Activated naive CD4-positive, alpha-beta T cell treated with anti-CD3 and anti-CD28 coated beads, Interleukin-2, amount 50 U/mL, for 72 hours (primary cell): Measurements from ENCODE around the gene HRCT1. TPM values are rescaled to one million over a fixed set of nuclear protein-coding genes. Genes with fewer than 3 reads are reported as not detected.
"Not testable (repeated sequence)": the region's sequence is repeated elsewhere in the genome, so short reads cannot be mapped to it uniquely, and the experiment has no call there.

ENCODE experiments used
- ATAC-seq, 2 donors: fragments of 150-1000 bp; cut with Tn5 transposase; 2 replicates each; pipeline ENCODE4 v1.10.0; 2021; ENCODE audit warnings: mild to moderate bottlenecking in 2 of 2, moderate library complexity in 2 of 2
- DNase-seq, 2 donors: peaks; one replicate each; pipeline ENCODE4 v3.0.0; 2021 to 2022; ENCODE audit warnings: low spot score in 2 of 2
- H3K27ac Mint-ChIP-seq, 2 donors: one replicate each; pipeline ENCODE4 v1.8.0; 2022; ENCODE audit warnings: mild to moderate bottlenecking in 2 of 2, mixed read lengths in 2 of 2
- H3K36me3 Mint-ChIP-seq, 2 donors: one replicate each; pipeline ENCODE4 v1.8.0; 2022; ENCODE audit warnings: mixed read lengths in 2 of 2
- H3K9me3 Mint-ChIP-seq, 2 donors: one replicate each; pipeline ENCODE4 v1.8.0; 2022; ENCODE audit warnings: mixed read lengths in 2 of 2
- total RNA-seq, 2 donors: library from RNA; stranded (reverse); gene quantifications; one replicate each; pipeline ENCODE4 v1.2.3, GENCODE V29; 2022

HRCT1 gene
- total RNA-seq, 2 donors from 2014 or later, result not detected

DNA sequence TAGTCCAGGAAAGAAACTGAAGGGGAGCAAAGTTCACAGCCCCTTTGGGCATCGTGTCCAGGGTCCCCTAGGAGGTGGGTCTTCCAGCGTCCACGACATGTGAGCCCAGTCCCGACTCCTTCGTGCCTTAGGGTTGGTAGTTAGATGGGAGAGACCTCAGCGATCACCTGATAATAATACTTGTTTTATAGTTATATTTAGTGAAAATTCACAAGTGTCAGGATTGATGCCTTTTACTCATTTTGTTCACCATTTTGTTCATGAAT is 23.4 kb downstream of the HRCT1 start:
- H3K36me3 Mint-ChIP-seq, result no peaks in the 10 kb centered on the region
- no peak overlapping the region for H3K27ac Mint-ChIP-seq
- ATAC-seq, result no peak
- H3K9me3 Mint-ChIP-seq, result no peaks in the 10 kb centered on the region
- no peak for DNase-seq

DNA sequence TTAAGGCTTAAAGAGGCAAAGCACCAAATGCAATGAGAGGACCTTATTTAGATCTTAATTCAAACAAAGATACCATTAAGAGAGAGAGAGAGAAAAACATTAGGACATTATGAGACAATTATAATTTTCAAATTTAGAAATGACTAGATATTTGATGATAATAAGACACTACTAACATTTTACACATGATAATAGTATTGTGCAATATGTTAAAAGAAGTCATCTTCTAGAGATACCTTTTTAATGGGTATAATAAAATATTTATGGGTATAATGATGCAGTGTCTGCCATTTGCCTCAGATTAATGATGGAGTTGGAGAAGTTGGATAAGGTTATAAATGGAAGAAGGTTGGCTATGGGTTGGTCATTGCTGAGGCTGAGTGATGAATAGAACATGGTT is 24.5 kb downstream of the HRCT1 start:
- DNase-seq (no peak), ATAC-seq (no peak)

DNA sequence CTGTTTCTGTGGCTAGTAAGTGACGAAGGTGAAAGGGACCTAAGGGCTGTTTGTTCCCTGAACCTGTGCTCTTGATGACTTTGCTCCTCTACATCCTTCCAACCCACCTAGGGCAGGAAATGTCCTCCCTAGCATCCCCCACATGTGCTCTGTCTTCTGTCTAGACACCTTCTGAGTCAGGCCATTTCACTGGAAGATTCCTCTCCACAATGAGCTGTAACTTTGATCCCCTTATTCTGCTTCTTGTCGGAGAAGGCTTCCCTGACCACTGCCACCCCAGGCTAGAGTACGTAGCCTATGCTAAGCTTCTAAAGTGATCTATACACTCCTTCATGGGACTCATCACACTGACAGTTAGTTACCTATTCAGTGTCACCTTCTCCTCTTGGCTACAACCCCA is 25.0 kb downstream of the HRCT1 start:
- H3K27ac Mint-ChIP-seq, result no peak overlapping the region
- H3K9me3 Mint-ChIP-seq, result no peaks in the 10 kb centered on the region
- ATAC-seq (no peak), DNase-seq (no peak)
- H3K36me3 Mint-ChIP-seq, result no peaks in the 10 kb centered on the region

More for the DNA sequence above, 24.5 kb downstream of the HRCT1 start:
- Mint-ChIP-seq H3K27ac (no peak overlapping the region), H3K36me3 (no peaks in the 10 kb centered on the region), H3K9me3 (no peaks in the 10 kb centered on the region)

DNA sequence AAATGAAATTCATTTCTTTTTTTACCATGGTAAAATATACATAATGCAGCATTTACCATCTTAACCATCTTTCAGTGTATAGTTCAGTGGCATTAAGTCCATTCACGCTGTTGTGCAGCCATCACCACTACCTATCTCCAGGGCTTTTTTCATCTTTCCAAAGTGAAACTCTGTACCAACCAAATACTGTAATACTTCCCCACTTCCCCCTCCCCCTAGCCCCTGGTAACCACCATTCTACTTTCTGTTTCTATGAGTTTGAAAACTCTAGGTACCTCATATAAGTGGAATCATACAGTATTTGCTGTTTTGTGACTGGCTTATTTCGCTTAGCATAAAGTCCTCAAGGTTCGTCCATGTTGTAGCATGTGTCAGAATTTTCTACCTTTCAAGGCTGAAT is 26.7 kb downstream of the HRCT1 start:
- H3K9me3 Mint-ChIP-seq, result peaks cover 6 to 7% of the 10 kb centered on the region in 2 donors
- H3K36me3 Mint-ChIP-seq, result peaks cover 0 to 9% of the 10 kb centered on the region in 2 donors
- DNase-seq (no peak), ATAC-seq (peak; percentile 73 to 83)
- no peak overlapping the region for H3K27ac Mint-ChIP-seq

DNA sequence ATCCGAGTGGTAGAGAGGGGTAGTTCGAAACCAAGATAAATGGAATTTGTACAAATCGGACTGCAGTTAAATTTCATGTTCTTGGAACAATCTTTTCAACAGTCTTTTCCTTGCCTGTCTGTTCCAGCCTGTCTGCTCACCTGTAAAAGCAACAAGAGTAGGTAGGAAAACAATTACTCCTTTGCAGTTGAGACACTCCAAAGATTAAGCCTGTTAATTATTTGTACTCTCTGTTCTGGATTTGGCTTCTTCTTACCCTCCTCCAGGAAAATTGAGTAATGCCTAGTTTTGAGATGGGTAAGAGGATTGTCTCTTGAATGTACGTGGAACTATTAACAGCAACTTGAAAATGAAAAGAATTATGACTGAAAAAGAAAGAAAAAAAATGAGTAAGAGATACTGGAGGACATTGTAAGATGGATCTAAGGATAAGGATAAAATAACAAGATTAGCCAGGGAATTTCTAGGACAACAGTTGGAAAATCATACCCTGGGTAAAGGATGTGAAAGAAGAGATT is 27.6 kb downstream of the HRCT1 start:
- Mint-ChIP-seq H3K9me3 (peaks cover 6 to 7% of the 10 kb centered on the region in 2 donors), H3K36me3 (peaks cover 0 to 16% of the 10 kb centered on the region in 2 donors), H3K27ac (no peak overlapping the region)
- ATAC-seq, result peak in 1 of 2 donors; percentile 59
- DNase-seq, result no peak

DNA sequence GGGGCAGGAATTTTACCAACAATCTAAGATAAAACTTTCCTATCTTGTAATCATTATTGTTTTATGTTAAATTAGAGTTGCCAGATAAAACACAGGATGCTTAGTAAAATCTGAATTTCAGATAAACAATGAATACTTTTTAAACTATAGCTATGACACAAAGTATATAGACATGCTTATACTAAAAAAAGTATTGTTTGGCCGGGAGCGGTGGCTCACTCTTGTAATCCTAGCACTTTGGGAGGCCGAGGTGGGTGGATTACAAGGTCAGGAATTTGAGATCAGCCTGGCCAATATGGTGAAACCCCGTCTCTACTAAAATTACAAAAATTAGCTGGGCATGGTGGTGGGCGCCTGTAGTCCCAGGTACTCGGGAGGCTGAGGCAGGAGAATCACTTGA is 28.1 kb downstream of the HRCT1 start:
- H3K36me3 Mint-ChIP-seq, result peaks cover 0 to 18% of the 10 kb centered on the region in 2 donors
- H3K9me3 Mint-ChIP-seq, H3K27ac Mint-ChIP-seq, DNase-seq: not testable (repeated sequence)
- ATAC-seq, result peak in 1 of 2 donors; percentile 55

DNA sequence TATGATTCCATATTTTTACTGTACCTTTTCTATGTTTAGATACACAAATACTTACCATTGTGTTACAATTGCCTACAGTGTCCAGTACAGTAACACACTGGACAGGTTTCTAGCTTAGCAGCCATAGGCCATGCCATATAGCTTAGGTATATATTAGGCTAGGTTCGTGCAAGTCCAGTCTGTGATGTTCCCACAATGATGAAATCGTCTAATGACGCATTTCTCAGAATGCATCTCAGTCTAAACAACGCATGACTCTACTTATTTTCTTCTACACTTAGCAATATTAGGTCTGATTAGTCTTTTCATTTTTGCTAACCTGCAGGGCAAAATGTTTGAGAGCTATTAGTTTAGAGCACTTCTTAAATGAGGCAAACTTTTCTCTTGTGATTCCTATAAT is 29.3 kb downstream of the HRCT1 start:
- ATAC-seq, result no peak
- H3K36me3 Mint-ChIP-seq, result peaks cover 0 to 18% of the 10 kb centered on the region in 2 donors
- peaks cover 6 to 7% of the 10 kb centered on the region in 2 donors for H3K9me3 Mint-ChIP-seq
- H3K27ac Mint-ChIP-seq, result no peak overlapping the region
- DNase-seq, result no peak

DNA sequence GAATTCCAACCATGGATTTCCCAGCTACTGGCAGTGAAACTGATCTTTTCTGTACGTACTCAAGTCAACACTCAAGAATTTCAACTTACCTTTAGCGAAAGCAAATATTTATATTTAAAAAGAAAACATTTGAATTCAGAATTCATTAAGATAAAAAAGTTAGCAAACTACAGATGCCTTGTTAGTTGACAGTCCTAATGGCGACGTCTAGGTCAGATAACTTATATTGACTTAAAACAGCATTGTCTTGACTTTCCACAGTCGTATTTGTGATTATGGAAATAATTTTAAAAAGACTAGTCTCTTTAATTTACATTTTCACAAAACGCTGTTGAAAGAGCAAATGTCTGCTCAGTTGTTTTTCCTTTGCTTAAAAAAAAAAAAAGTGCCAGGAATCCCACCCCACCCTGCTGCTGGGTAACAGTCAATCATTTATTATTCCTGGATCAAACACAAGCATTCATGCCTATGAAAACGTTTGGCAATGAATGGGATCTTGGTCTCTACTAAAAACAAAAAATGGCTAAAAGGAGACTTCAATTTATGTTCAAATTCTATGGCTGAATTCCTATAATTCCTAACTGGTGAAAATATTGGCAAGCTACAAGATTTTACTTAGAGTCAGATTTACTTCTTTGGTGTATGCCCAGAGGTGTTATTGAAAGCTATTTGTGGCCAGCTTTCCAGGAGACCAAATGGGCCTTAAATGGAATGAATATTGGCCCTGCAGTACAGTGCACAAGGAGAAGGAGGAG is 29.9 kb downstream of the HRCT1 start:
- peaks cover 6 to 7% of the 10 kb centered on the region in 2 donors for H3K9me3 Mint-ChIP-seq
- ATAC-seq, result no peak
- peaks cover 0 to 18% of the 10 kb centered on the region in 2 donors for H3K36me3 Mint-ChIP-seq
- DNase-seq, result no peak
- H3K27ac Mint-ChIP-seq, result no peak overlapping the region

DNA sequence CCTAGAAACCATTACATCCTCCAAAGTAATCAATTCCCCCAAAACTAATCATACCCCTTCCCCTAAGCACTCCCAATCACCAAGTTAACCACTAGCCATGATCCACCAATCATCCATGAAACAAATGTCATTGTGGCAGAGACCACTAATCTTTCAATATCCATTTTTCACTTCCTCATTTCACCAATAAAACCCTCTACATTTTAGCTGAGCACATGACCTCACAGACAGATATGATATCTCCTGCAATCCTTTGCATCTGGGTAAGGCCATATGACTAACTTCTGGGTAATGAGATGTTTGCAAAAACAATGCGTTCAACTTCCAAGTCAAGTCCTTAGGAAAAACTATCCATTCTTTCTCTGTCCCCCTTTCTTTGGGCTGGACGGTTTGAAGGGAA is 31.2 kb downstream of the HRCT1 start:
- ATAC-seq (no peak), DNase-seq (no peak)
- Mint-ChIP-seq H3K36me3 (peaks cover 0 to 18% of the 10 kb centered on the region in 2 donors), H3K27ac (no peak overlapping the region), H3K9me3 (peaks cover 6 to 7% of the 10 kb centered on the region in 2 donors)

DNA sequence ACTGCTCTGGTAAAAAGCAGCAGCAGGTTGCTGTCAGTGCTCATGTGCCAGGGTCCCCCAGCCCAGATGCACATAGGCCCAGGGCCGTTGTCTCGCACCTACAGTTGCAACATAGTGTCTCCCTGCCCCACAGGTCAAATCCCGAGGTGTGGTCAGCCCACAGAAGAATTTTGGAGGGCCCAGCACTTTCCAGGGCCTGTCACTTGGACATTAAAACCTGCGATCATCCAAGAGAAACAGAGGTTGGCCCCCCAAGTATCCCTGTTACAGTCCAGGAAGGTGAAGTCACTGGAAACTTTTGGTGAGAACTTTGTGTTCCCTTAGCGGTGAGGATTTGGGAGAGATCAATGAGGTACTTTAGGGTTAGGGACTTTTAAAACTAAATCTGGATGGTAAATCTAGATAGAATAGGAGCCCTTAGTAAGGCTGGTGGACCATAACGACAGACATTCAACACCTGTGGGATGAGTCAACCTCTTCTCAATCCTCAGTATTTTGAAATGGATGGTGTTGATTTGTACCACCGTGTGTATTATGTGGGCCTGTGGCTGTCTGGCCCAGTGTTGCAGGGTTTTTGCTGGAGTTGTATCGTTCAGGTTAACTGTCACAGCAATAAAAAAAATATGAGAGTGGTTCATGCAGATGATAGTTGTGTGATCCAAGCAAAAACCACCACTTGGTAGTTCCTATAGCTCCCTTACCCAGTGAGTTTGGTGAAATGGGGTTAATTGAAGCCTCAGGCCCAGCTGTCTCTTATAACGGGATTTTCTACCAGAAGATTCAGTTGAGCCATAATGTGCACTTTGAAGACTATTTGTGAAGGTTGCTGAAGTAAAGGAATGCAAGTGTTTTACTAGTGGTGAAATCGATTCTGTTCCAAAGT is 32.7 kb downstream of the HRCT1 start:
- Mint-ChIP-seq H3K27ac (peak overlapping the region in 1 of 2 donors; percentile 3), H3K9me3 (peaks cover 6 to 7% of the 10 kb centered on the region in 2 donors), H3K36me3 (peaks cover 0 to 18% of the 10 kb centered on the region in 2 donors)
- DNase-seq (no peak), ATAC-seq (peak in 1 of 2 donors; percentile 43)

DNA sequence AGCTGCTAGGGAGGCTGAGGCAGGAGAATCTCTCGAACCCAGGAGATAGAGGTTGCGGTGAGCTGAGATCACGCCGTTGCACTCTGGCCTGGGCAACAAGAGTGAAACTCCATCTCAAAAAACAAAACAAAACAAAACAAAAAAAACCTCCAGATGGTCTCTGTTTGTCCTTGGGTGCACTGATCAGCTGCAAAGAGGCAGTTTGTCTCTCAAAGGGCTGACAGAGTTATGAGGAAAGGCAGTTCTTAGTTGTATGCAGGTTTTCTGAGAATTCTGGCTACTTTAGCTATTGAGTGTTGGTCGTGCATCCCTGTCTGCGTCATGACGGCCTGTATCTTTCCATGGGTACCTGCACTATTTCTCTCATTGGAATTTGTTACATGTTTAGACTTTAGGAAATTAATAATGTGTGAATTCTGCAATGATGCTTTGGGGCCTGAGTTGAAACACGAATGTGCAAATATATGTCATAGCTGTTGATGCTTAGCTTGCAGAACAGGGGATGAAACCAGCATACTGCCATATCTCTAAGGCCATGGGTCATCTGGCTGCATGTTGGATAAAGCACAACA is 33.8 kb downstream of the HRCT1 start:
- Mint-ChIP-seq H3K36me3 (peaks cover 0 to 18% of the 10 kb centered on the region in 2 donors), H3K27ac (peak overlapping the region in 1 of 2 donors; percentile 9), H3K9me3 (peaks cover 6 to 7% of the 10 kb centered on the region in 2 donors)
- no peak for DNase-seq
- no peak for ATAC-seq

DNA sequence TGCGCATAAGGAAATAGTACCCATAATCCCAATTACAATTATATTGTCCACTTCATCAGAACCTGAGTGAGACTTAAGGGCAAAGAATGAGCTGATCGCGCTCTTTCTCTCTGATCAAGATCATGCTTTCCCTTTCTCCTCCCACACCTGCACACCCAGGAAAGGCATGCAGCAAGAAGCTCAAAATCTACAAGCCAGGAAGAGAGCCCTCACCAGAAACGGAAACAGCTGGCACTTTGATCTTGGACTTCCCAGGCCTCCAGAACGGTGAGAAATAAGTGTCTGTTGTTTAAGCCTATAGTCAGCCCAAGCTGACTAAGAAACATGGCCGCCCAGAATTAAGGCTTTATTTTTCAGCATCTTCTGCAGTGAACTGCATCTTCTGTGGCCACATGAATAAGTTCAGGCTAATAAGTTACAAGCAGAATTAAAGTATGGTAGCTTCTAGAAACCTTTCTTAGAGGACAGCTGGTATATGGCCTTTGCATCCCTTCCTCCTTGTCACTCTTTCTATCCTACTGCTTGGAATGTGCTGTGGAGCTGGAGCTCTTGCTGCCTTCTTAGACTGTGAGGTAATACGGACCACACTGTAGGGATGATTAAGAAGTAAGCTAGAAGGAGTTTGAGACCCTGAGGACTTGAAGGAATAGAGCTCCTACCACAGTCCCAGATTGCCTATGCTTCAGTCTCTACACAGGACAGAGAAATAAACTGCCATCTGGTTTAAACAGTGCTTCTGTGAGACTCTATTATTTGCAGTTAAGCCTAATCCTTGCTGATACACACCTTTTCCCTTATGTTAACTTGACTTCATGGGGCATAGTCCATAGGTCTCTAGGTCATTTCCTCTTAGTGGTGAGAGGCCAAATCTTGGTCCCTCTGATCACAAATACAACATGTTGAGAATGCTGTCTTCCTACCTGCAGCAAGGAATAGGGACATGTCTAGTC is 34.7 kb downstream of the HRCT1 start:
- H3K9me3 Mint-ChIP-seq, result peaks cover 6 to 7% of the 10 kb centered on the region in 2 donors
- H3K27ac Mint-ChIP-seq, result peak overlapping the region; percentile 9 to 10
- DNase-seq (no peak), ATAC-seq (peak; percentile 84 to 90)
- peaks cover 0 to 18% of the 10 kb centered on the region in 2 donors for H3K36me3 Mint-ChIP-seq

DNA sequence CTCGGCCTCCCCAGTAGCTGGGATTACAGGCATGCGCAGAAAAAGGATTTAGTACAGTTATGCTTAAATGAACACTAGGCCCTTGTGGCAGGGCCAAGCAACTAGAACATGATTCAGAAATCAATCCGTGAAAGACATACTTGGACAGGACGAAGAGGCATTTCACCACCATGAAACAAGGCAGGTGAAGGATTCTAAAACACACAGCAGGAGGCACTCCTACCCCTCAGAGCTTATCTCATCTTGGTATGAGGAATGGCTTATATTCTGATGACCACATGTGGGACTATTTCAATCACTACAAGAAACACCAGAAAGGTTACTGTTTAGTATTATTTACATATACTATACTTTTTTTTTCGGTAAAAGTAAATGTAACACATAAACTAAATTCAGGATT is 36.3 kb downstream of the HRCT1 start:
- Mint-ChIP-seq H3K36me3 (peaks cover 0 to 12% of the 10 kb centered on the region in 2 donors), H3K9me3 (peaks cover 2 to 3% of the 10 kb centered on the region in 2 donors), H3K27ac (no peak overlapping the region)
- no peak for ATAC-seq
- DNase-seq, result no peak

DNA sequence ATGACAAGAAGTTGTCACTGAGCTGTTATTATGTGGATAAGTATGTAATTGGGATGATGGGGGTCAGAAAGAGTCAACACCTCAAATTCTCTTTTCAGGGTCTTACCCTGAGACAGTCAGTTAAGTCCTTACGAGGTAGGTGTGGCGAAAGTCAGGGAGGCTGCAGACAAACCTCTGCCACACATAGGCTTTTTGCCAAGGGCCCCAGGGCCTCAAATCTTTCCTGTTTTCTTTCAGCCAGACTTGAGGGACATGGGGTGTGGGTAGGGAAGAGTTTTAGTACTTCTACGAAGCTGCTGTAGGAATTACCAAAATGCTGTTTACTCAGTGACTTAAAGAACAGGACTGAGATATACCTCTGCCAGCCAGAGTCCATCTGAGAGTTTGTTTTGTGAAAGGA is 38.2 kb downstream of the HRCT1 start:
- no peak for ATAC-seq
- DNase-seq, result no peak
- no peak overlapping the region for H3K27ac Mint-ChIP-seq

DNA sequence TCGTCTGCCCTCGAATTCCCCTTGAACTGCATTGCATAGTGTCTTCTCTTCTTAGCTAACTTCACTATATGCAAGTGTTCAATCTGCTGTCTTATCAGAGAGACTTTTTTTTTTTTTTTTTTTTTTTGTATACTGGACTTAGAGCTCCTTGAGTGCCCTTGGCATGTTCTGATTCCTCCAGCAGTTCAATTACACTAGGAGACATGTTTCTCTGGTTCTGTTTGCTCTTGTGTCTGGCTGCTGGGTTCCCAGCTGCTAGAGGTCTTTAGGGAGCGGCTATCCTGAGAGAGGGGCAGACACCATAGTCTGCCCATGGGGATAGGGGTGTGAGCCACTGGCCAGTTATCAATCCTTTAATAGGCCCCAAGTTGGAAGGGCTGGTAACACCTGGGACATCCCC is 38.8 kb downstream of the HRCT1 start:
- DNase-seq, result no peak
- no peaks in the 10 kb centered on the region for H3K36me3 Mint-ChIP-seq
- H3K9me3 Mint-ChIP-seq, result no peaks in the 10 kb centered on the region
- H3K27ac Mint-ChIP-seq, result no peak overlapping the region
- no peak for ATAC-seq

More for the DNA sequence above, 38.2 kb downstream of the HRCT1 start:
- H3K9me3 Mint-ChIP-seq, result no peaks in the 10 kb centered on the region
- H3K36me3 Mint-ChIP-seq, result no peaks in the 10 kb centered on the region
